Thyroid gland (tissue), 4 donors: Measurements from ENCODE around the gene IMMP1L. TPM values are rescaled to one million over a fixed set of nuclear protein-coding genes. Genes with fewer than 3 reads are reported as not detected.
A peak's percentile ranks its signal among the peaks of the same experiment; 100 is the strongest.

ENCODE experiments used
- DNase-seq, 2 donors: peaks; one replicate each; pipeline ENCODE4 v3.0.0-alpha.2; 2019
- H3K27ac ChIP-seq, 3 donors: fragments of 200-600 bp; sonication (generic); 1 replicate in 2 of 3; 2 replicates in 1 of 3; pipeline ENCODE4 v1.5.1; 2016 to 2019; ENCODE audit warnings: mild to moderate bottlenecking in 1 of 3, moderate library complexity in 1 of 3
- H3K27me3 ChIP-seq: fragments of 200-600 bp; sonication (generic); one replicate; pipeline ENCODE4 v1.5.1; 2019
- H3K36me3 ChIP-seq, 2 donors: fragments of 200-600 bp; sonication (generic); one replicate each; pipeline ENCODE4 v1.5.1; 2016 to 2019
- H3K4me1 ChIP-seq, 2 donors: fragments of 200-600 bp; sonication (generic); one replicate each; pipeline ENCODE4 v1.5.1; 2017 to 2019
- H3K4me3 ChIP-seq, 3 donors: fragments of 200-600 bp; sonication (generic); replicated peaks in 1 of 3; 1 replicate in 2 of 3; 2 replicates in 1 of 3; pipeline ENCODE4 v1.5.1; 2016; ENCODE audit warnings: mild to moderate bottlenecking in 1 of 3
- H3K9me3 ChIP-seq: fragments of 200-600 bp; sonication (generic); one replicate; pipeline ENCODE4 v1.5.1; 2017
- POLR2A ChIP-seq, 2 donors: fragments of 450-650 bp; IDR thresholded peaks; one replicate each; pipeline ENCODE4 v1.6.1; 2017; ENCODE audit warnings: antibody characterized with exemption in 2 of 2, mild to moderate bottlenecking in 2 of 2, moderate library complexity in 1 of 2
- WGBS, 2 donors: methylation state at CpG; one replicate each; pipeline ENCODE4 v1.1.5; 2017; 5-methylcytosine and 5-hydroxymethylcytosine counted together
- intact Hi-C: fragments of 100-400 bp; cut with DNase I; formaldehyde crosslinking; loops from one replicate; pipeline ENCODE4 v1.15.1; 2023
- total RNA-seq, 4 donors: library from RNA; depleted of rRNA; stranded (reverse); fragments of >200 nt; gene quantifications; one replicate each; pipeline ENCODE4 v1.2.3, GENCODE V29; 2016
- TF ChIP-seq, protein P1 (sequence below), 6 experiments: fragments of 200-600 bp in 3 of 6; fragments of 450-650 bp in 3 of 6; sonication (generic) in 3 of 6; IDR thresholded peaks; one replicate each; pipeline ENCODE4 v1.5.1; 2016 to 2019; ENCODE audit warnings: antibody characterized with exemption in 6 of 6, mild to moderate bottlenecking in 2 of 6, inconsistent platforms in 1 of 6, moderate library complexity in 1 of 6

IMMP1L gene
- total RNA-seq, 4 donors from 2014 or later = 9.5 to 76.9 (median 14.7) TPM

GRCh38 chr11:31404614-31405013 lies 104.8 kb downstream of the IMMP1L start:
- Histone ChIP-seq H3K36me3 (no peaks in the 10 kb centered on the region), H3K4me1 (no peaks in the 10 kb centered on the region), H3K27ac (no peak overlapping the region), H3K9me3 (no peaks in the 10 kb centered on the region), H3K4me3 (no peak overlapping the region), H3K27me3 (no peaks in the 10 kb centered on the region)
- no peak for DNase-seq
- TF ChIP-seq POLR2A (IDR thresholded peaks at IDR 0.05) = no peak
- TF ChIP-seq, protein P1, sequence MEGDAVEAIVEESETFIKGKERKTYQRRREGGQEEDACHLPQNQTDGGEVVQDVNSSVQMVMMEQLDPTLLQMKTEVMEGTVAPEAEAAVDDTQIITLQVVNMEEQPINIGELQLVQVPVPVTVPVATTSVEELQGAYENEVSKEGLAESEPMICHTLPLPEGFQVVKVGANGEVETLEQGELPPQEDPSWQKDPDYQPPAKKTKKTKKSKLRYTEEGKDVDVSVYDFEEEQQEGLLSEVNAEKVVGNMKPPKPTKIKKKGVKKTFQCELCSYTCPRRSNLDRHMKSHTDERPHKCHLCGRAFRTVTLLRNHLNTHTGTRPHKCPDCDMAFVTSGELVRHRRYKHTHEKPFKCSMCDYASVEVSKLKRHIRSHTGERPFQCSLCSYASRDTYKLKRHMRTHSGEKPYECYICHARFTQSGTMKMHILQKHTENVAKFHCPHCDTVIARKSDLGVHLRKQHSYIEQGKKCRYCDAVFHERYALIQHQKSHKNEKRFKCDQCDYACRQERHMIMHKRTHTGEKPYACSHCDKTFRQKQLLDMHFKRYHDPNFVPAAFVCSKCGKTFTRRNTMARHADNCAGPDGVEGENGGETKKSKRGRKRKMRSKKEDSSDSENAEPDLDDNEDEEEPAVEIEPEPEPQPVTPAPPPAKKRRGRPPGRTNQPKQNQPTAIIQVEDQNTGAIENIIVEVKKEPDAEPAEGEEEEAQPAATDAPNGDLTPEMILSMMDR (IDR thresholded peaks at IDR 0.05) = no peak
- intact Hi-C loops = no loop called here

DNA sequence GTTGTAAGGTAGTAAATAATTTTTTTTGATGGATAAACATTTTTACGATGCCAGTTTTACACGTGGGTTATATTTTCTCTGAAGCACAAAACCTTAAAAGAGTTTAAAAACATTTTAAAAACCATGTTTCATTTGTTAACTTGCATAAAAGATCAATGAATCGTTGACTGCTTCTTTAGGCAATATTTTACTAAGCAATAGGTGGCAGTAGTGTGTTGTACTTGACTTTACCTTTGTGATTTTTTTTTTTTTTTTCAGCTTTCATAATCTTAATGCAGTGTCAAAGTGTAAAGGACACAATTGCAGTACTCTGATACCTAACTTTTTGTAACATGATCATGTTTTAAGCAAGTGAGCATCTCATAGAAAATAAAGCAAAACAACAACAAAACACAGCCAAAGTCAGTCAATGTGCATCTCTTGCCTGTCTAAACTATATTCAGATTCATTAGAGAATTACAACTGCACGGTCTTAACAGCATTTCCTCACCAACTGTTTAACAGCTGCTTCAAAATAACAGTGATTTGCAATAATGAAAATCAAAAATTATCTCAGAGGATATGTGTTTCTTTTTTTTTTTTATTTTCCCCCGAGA lies 112.1 kb downstream of the IMMP1L start:
- H3K9me3 ChIP-seq = no peaks in the 10 kb centered on the region
- TF ChIP-seq POLR2A (IDR thresholded peaks at IDR 0.05) = no peak
- TF ChIP-seq, protein P1 (IDR thresholded peaks at IDR 0.05) = peak in 3 of 6 experiments; percentile 52 to 67 (median 55)
- intact Hi-C loops = no loop called here
- no peak overlapping the region for H3K27ac ChIP-seq
- H3K4me1 ChIP-seq = no peaks in the 10 kb centered on the region
- H3K36me3 ChIP-seq = no peaks in the 10 kb centered on the region
- no peak for DNase-seq
- H3K4me3 ChIP-seq = no peak overlapping the region
- WGBS, 2 donors = 56 to 57% methylated on average over 5 of the region's 5 CpGs
- H3K27me3 ChIP-seq = no peaks in the 10 kb centered on the region

DNA sequence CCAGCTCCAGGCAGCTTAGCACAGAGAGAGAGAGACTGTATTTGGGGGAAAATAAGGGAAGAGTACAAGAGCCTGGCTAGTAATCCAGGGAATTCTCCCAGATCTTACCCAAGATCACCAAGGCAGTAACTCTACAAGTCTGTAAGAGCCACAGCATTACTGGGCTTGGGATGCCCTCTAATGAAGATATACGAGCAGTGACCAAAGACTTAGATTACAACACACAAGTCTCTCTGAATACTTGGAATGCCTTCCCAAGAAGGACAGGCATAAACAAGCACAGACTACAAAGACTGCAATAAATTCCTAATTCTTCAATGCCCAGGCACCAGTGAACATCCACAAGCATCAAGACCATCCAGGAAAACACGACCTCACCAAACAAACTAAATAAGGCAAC lies 122.0 kb downstream of the IMMP1L start:
- no peak for DNase-seq
- Histone ChIP-seq H3K9me3 (no peaks in the 10 kb centered on the region), H3K4me3 (no peak overlapping the region), H3K27me3 (no peaks in the 10 kb centered on the region), H3K27ac (no peak overlapping the region), H3K36me3 (no peaks in the 10 kb centered on the region), H3K4me1 (no peaks in the 10 kb centered on the region)
- 100% methylated on average over 2 of the region's 2 CpGs for WGBS, 2 donors
- TF ChIP-seq POLR2A (IDR thresholded peaks at IDR 0.05) = no peak
- TF ChIP-seq, protein P1 (IDR thresholded peaks at IDR 0.05) = no peak
- intact Hi-C loops = no loop called here

DNA sequence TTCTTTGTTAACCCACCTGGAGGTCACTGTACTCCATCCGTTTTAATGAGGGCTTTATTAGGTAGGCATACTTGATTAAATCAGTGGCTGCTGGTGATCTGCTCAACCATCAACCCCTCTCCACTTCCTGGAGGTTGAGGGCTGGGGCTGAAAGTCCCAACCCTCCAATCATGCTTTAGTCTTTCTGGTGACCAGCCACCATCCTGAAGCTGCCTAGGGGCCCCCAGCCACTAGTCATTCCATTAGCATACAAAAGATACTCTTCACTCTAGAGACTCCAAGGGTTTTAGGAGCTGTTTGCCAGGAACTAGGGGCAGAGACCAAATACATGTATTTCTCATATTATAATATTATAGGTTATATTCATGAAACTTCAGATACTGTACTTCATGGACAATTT lies 126.3 kb downstream of the IMMP1L start:
- no peak overlapping the region for H3K27ac ChIP-seq
- TF ChIP-seq POLR2A (IDR thresholded peaks at IDR 0.05) = no peak
- TF ChIP-seq, protein P1 (IDR thresholded peaks at IDR 0.05) = no peak
- WGBS, 2 donors = 76 to 90% methylated on average over 1 of the region's 1 CpG
- no peaks in the 10 kb centered on the region for H3K4me1 ChIP-seq
- H3K9me3 ChIP-seq = no peaks in the 10 kb centered on the region
- no peak overlapping the region for H3K4me3 ChIP-seq
- DNase-seq = no peak
- no peaks in the 10 kb centered on the region for H3K27me3 ChIP-seq
- intact Hi-C loops = no loop called here
- no peaks in the 10 kb centered on the region for H3K36me3 ChIP-seq

Other genes starting within 250 kb of the IMMP1L start
- gene DCDC1, start 139.9 kb downstream of the IMMP1L start, total RNA-seq = 10 to 100 TPM in 2 of 4 donors, 1 to 10 TPM in 2; 4.4 to 17.2 (median 9.9) TPM
- gene DNAJC24, start 139.8 kb downstream of the IMMP1L start, total RNA-seq = 10 to 100 TPM; 15.4 to 22.1 (median 19.0) TPM
- gene ELP4, start 145 bp upstream of the IMMP1L start, total RNA-seq = 10 to 100 TPM; 27.4 to 36.5 (median 33.0) TPM